ENCODE results near the gene IL1RAP.

- TF ChIP-seq POLR2A (IDR thresholded peaks at IDR 0.05) (no peak), CTCF (IDR thresholded peaks at IDR 0.05) (no peak)
These were observed 80.3 kb downstream of the IL1RAP start for GRCh38 chr3:190594171-190594570.

All from thyroid gland (tissue), 4 donors.